GM12801 (cell line): ENCODE data around the gene LPIN1.

Source experiments
- CTCF ChIP-seq: IDR thresholded peaks from one replicate; pipeline ENCODE4 v1.5.1; 2011; ENCODE audit warnings: control low read depth; ENCODE audit not compliant: insufficient read length; ENCODE audit errors: extremely low read depth

The LPIN1 gene

GRCh38 chr2:11824901-11825828 lies 78.7 kb downstream of the LPIN1 start:
- no peak for TF ChIP-seq CTCF

GRCh38 chr2:11827547-11827946 lies 81.1 kb downstream of the LPIN1 start:
- TF ChIP-seq CTCF: no peak

- no peak for TF ChIP-seq CTCF
These were observed 82.5 kb downstream of the LPIN1 start for GRCh38 chr2:11828933-11829323.

GRCh38 chr2:11829324-11829946 lies 83.0 kb downstream of the LPIN1 start:
- TF ChIP-seq CTCF: no peak

- TF ChIP-seq CTCF: no peak
These were observed 83.7 kb downstream of the LPIN1 start for GRCh38 chr2:11829947-11830707.

GRCh38 chr2:11830708-11831301 lies 84.4 kb downstream of the LPIN1 start:
- TF ChIP-seq CTCF: no peak

- TF ChIP-seq CTCF: no peak
These were observed 85.0 kb downstream of the LPIN1 start for GRCh38 chr2:11831415-11831814.
